Parathyroid adenoma (tissue), 2 donors: Measurements from ENCODE around the gene DHRS12.

Experiments
- H2AFZ ChIP-seq: fragments of 300-600 bp; sonication (generic); one replicate; pipeline ENCODE4 v1.7.0; 2017; ENCODE audit warnings: antibody characterized with exemption, mild to moderate bottlenecking
- H3K27ac ChIP-seq: fragments of 300-600 bp; sonication (generic); one replicate; pipeline ENCODE4 v1.7.0; 2017
- H3K27me3 ChIP-seq: fragments of 300-600 bp; sonication (generic); one replicate; pipeline ENCODE4 v1.7.0; 2017; ENCODE audit warnings: low read length; ENCODE audit not compliant: control insufficient read depth, insufficient read depth
- H3K36me3 ChIP-seq: fragments of 300-600 bp; sonication (generic); one replicate; pipeline ENCODE4 v1.7.0; 2017; ENCODE audit warnings: low read length; ENCODE audit not compliant: control insufficient read depth, insufficient read depth
- H3K4me1 ChIP-seq: fragments of 300-600 bp; sonication (generic); one replicate; pipeline ENCODE4 v1.7.0; 2017; ENCODE audit warnings: control low read depth
- H3K4me2 ChIP-seq: fragments of 300-600 bp; sonication (generic); one replicate; pipeline ENCODE4 v1.7.0; 2017; ENCODE audit warnings: low read length
- H3K4me3 ChIP-seq: fragments of 300-600 bp; sonication (generic); one replicate; pipeline ENCODE4 v1.7.0; 2017; ENCODE audit warnings: low read depth, low read length
- H3K79me2 ChIP-seq: fragments of 300-600 bp; sonication (generic); one replicate; pipeline ENCODE4 v1.7.0; 2017; ENCODE audit warnings: control low read depth
- H3K9ac ChIP-seq: fragments of 300-600 bp; sonication (generic); one replicate; pipeline ENCODE4 v1.7.0; 2017; ENCODE audit warnings: mild to moderate bottlenecking
- H3K9me3 ChIP-seq: fragments of 300-600 bp; sonication (generic); one replicate; pipeline ENCODE4 v1.7.0; 2017; ENCODE audit warnings: low read length; ENCODE audit not compliant: control insufficient read depth
- TF ChIP-seq, protein P1 (sequence below): fragments of 300-600 bp; sonication (generic); IDR thresholded peaks from one replicate; pipeline ENCODE4 v1.7.0; 2017; ENCODE audit warnings: antibody characterized with exemption, mild to moderate bottlenecking
- donor health status: primary hyperparathyroidism.

DHRS12 gene

DNA sequence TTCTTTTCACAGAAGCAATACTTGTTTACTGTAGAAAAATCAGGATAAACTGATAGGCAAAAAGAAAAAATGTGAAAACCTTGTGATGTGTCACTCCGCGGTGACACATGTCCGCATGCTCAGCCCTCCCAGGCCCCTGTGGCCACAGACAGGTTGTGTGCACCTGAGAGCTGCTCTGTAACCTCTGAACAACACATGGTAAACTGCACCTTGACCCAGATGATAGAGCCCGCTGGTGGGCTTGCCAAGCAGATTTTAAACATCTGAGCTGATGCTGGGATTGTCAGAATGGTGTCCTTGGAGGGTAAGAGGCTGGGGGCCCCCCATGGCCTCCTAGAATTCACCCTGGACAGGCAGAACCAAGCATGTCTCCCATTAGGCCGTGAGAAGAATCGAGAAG is 33.8 kb downstream of the DHRS12 start:
- Histone ChIP-seq H3K27ac (peak overlapping the region; percentile 13), H3K4me1 (no peaks in the 10 kb centered on the region), H3K79me2 (no peaks in the 10 kb centered on the region)

DNA sequence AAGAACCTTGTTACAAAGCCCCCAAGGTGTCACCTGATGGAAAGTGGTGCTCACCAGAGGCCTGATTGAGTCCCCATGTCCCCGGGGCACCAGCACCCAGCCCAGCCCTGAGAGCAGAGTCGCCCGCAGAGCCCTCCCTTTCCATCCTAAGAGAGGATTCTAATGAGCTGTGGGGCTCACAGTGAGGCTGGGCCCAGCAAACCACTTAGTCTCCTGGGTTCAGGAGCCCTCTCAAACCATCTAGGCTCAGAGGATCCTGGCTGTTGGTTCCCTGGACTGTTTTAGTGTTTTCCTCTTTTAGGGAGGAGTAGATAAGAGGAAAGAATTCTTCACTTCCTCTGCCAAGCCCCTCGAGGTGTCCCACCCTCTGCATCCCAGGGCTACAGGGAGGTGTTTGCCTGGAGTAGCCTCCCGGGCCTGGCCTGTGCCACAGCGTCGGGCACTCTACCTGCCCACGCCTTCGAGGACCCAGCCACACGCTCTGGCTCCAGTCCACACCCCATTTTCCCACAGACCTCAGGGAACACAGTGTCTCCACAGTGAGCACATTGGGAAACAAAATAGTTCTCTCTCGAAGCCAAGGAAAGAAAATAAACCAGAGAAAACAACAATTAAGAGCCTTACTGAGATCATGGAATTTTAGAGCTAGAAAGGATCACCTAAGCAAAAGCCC is 34.4 kb downstream of the DHRS12 start:
- Histone ChIP-seq H3K9ac (no peak overlapping the region), H3K27me3 (no peaks in the 10 kb centered on the region), H3K4me1 (no peaks in the 10 kb centered on the region), H3K4me2 (no peak overlapping the region), H3K4me3 (no peak overlapping the region), H2AFZ (no peak overlapping the region), H3K36me3 (no peaks in the 10 kb centered on the region), H3K79me2 (no peaks in the 10 kb centered on the region), H3K9me3 (no peaks in the 10 kb centered on the region), H3K27ac (peak overlapping the region; percentile 13)
- TF ChIP-seq, protein P1, sequence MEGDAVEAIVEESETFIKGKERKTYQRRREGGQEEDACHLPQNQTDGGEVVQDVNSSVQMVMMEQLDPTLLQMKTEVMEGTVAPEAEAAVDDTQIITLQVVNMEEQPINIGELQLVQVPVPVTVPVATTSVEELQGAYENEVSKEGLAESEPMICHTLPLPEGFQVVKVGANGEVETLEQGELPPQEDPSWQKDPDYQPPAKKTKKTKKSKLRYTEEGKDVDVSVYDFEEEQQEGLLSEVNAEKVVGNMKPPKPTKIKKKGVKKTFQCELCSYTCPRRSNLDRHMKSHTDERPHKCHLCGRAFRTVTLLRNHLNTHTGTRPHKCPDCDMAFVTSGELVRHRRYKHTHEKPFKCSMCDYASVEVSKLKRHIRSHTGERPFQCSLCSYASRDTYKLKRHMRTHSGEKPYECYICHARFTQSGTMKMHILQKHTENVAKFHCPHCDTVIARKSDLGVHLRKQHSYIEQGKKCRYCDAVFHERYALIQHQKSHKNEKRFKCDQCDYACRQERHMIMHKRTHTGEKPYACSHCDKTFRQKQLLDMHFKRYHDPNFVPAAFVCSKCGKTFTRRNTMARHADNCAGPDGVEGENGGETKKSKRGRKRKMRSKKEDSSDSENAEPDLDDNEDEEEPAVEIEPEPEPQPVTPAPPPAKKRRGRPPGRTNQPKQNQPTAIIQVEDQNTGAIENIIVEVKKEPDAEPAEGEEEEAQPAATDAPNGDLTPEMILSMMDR: no peak

More for the DNA sequence above, 33.8 kb downstream of the DHRS12 start:
- TF ChIP-seq, protein P1: no peak
- Histone ChIP-seq H3K27me3 (no peaks in the 10 kb centered on the region), H3K4me3 (no peak overlapping the region), H2AFZ (no peak overlapping the region), H3K9me3 (no peaks in the 10 kb centered on the region), H3K36me3 (no peaks in the 10 kb centered on the region), H3K9ac (no peak overlapping the region), H3K4me2 (no peak overlapping the region)

DNA sequence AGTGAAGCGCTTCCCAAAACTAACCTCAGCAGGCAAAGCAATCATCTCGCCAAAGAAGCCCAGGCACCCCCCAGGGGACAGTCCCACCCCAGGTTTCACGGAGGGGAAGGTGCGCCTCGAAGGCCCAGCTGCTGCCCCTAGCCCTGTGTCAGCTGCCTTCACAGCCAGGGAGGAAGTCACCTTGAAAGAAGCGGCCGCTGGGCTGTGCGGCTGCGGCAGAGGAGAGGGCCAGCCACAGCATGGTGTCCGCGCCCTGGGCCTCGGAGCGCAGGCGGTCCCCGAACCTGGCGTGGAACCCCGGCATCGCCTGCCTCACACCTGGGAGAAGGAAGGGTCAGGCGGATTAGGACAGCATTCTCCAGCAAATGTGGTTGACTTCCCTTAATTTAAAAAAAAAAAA is 35.0 kb downstream of the DHRS12 start:
- no peak overlapping the region for H2AFZ ChIP-seq
- no peak overlapping the region for H3K4me3 ChIP-seq
- no peak overlapping the region for H3K27ac ChIP-seq
- TF ChIP-seq, protein P1: no peak
- H3K4me1 ChIP-seq: peaks cover 3% of the 10 kb centered on the region
- no peak overlapping the region for H3K9ac ChIP-seq
- H3K9me3 ChIP-seq: no peaks in the 10 kb centered on the region
- H3K79me2 ChIP-seq: no peaks in the 10 kb centered on the region
- no peaks in the 10 kb centered on the region for H3K27me3 ChIP-seq
- no peaks in the 10 kb centered on the region for H3K36me3 ChIP-seq
- no peak overlapping the region for H3K4me2 ChIP-seq

DNA sequence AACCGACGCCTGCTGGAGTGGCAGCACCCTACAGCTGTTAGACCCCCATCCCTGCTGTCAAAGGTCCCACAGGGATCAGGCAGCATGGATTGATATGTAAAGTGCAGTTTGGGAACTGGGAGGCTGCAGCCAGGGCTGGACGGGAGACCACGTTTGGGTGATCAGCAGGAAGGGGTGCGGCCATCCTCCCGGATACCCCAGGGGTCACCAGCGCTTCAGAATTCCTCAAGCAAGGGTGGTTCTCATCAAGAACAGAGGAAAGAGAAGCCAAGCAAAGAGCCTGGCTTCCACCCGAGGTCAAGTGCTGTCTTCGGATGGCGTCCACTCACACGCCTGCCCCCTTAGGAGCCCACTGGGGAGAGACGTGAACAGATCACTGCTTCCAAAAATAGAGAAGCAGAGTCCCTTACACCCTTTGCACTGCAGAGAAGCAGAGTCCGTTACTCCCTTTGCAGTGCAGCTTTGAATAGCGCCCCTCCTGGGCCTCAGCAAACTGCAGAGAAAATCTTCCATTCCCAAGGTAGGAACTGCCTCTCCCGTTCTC is 35.5 kb downstream of the DHRS12 start:
- Histone ChIP-seq H3K27ac (no peak overlapping the region), H3K9me3 (no peaks in the 10 kb centered on the region), H3K27me3 (no peaks in the 10 kb centered on the region), H3K4me3 (no peak overlapping the region), H3K9ac (no peak overlapping the region), H2AFZ (no peak overlapping the region), H3K4me2 (no peak overlapping the region), H3K36me3 (no peaks in the 10 kb centered on the region), H3K4me1 (peaks cover 3% of the 10 kb centered on the region), H3K79me2 (no peaks in the 10 kb centered on the region)
- TF ChIP-seq, protein P1: no peak

DNA sequence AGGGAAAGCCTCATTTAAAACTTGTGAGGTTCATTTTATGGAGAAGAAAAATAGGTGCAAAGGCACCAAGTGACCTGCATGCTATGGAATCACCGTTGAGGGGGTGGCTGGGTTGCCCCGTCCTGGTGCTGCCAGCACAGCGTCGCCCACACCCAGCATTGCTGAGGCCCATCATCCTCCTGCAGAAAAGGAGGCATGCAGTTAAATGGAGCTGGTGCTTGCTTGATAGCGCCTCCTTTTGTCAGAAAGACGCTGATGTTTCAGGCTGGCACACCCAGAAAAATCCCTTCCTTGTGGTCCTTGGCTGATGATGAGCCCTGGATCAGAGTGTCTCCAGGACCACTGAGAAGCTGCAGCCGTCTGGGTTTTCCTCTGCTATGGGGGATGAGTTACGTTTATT is 36.9 kb downstream of the DHRS12 start:
- Histone ChIP-seq H3K36me3 (no peaks in the 10 kb centered on the region), H3K27me3 (no peaks in the 10 kb centered on the region), H3K4me1 (peaks cover 3% of the 10 kb centered on the region), H3K9me3 (no peaks in the 10 kb centered on the region), H3K9ac (no peak overlapping the region), H3K4me3 (no peak overlapping the region), H3K4me2 (no peak overlapping the region), H3K79me2 (no peaks in the 10 kb centered on the region), H3K27ac (no peak overlapping the region), H2AFZ (no peak overlapping the region)
- TF ChIP-seq, protein P1: no peak
